ENCODE results near the gene CLDN11.

CLDN11 gene

GRCh38 chr3:170473358-170473757, 54.7 kb downstream of the CLDN11 start:
- TF ChIP-seq, protein P1, sequence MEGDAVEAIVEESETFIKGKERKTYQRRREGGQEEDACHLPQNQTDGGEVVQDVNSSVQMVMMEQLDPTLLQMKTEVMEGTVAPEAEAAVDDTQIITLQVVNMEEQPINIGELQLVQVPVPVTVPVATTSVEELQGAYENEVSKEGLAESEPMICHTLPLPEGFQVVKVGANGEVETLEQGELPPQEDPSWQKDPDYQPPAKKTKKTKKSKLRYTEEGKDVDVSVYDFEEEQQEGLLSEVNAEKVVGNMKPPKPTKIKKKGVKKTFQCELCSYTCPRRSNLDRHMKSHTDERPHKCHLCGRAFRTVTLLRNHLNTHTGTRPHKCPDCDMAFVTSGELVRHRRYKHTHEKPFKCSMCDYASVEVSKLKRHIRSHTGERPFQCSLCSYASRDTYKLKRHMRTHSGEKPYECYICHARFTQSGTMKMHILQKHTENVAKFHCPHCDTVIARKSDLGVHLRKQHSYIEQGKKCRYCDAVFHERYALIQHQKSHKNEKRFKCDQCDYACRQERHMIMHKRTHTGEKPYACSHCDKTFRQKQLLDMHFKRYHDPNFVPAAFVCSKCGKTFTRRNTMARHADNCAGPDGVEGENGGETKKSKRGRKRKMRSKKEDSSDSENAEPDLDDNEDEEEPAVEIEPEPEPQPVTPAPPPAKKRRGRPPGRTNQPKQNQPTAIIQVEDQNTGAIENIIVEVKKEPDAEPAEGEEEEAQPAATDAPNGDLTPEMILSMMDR (conservative IDR thresholded peaks at IDR 0.05; ENCODE audit: control insufficient read depth, insufficient read depth, low read depth, low read length), result no peak
- no peak for DNase-seq (ENCODE audit: low read depth)
- H3K4me3 ChIP-seq (ENCODE audit: control insufficient read depth, low read depth, low read length), result no peak overlapping the region

DNA sequence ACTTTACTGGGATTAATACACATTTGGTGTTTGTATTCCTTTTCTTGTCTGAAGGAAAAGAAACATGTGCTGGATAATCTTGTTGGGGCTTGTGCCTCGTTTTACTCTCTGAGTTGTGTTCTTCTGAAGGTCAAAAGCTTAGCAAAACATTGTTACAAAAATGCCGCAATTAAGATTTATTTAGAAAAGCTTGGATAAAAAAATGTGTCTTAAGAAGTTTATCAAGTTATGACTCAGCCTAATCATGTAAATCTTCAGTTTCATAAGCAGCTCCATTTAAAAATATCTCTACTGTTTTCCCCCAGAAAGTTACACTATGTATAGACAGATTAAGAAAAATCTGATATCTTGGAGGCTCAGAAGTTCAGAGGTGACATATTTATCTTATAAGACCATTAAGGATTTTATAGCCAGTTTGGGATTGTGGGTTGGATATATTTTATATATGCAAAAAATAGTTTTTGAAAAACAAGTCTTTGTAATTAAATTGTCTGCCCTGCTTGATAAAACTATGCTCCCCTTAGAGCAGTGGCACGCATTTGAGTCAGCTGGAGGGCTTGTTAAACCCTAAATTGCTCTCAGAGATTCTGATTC, 56.5 kb downstream of the CLDN11 start:
- H3K4me3 ChIP-seq (ENCODE audit: control insufficient read depth, low read depth, low read length), result no peak overlapping the region
- TF ChIP-seq, protein P1 (conservative IDR thresholded peaks at IDR 0.05; ENCODE audit: control insufficient read depth, insufficient read depth, low read depth, low read length), result no peak
- no peak for DNase-seq (ENCODE audit: low read depth)

GRCh38 chr3:170476291-170476690, 57.6 kb downstream of the CLDN11 start:
- TF ChIP-seq, protein P1 (conservative IDR thresholded peaks at IDR 0.05; ENCODE audit: control insufficient read depth, insufficient read depth, low read depth, low read length), result no peak
- H3K4me3 ChIP-seq (ENCODE audit: control insufficient read depth, low read depth, low read length), result no peak overlapping the region
- DNase-seq (ENCODE audit: low read depth), result no peak

GRCh38 chr3:170477395-170477794, 58.7 kb downstream of the CLDN11 start:
- TF ChIP-seq, protein P1 (conservative IDR thresholded peaks at IDR 0.05; ENCODE audit: control insufficient read depth, insufficient read depth, low read depth, low read length), result no peak
- DNase-seq (ENCODE audit: low read depth), result peak; percentile 68
- no peak overlapping the region for H3K4me3 ChIP-seq (ENCODE audit: control insufficient read depth, low read depth, low read length)

DNA sequence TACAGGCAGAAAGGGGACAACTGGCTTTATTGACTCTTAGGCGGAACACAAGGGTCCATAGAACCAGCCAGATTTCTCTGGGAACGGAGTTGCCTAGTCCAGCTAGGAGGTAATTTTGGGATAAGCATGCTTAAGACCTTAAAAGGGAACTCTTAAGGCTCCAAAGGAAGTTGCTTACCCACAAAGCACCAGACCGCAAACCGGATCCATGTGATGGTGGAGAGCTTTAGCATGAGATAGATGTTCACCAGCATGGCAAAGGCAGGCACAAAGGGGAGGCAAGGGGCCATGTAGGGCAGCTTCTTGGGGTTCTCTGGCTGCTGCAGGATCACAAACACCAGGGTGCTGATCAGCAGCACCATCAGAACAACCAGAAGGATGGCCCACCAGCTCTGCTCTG, 61.4 kb downstream of the CLDN11 start:
- TF ChIP-seq, protein P1 (conservative IDR thresholded peaks at IDR 0.05; ENCODE audit: control insufficient read depth, insufficient read depth, low read depth, low read length), result no peak
- DNase-seq (ENCODE audit: low read depth), result no peak
- no peak overlapping the region for H3K4me3 ChIP-seq (ENCODE audit: control insufficient read depth, low read depth, low read length)

- no peak for DNase-seq (ENCODE audit: low read depth)
- no peak overlapping the region for H3K4me3 ChIP-seq (ENCODE audit: control insufficient read depth, low read depth, low read length)
- TF ChIP-seq, protein P1 (conservative IDR thresholded peaks at IDR 0.05; ENCODE audit: control insufficient read depth, insufficient read depth, low read depth, low read length), result no peak
Observed at GRCh38 chr3:170482199-170482598, 63.5 kb downstream of the CLDN11 start.
